Measurements from ENCODE around the gene KCNT2.

KCNT2 gene

DNA sequence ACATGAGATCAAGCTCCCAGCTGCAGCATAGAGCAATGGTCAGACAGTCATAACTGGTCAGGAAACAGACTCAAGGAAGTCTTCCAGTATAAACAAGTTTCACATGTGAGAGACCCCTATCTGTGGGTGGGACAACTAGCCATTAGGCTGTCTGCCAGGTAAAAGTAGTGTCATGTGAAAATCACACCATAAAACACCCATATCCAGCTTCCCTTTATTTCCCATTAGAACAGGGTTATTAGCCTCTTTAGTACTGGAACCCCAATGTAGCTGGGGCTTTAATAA, 426.7 kb downstream of the KCNT2 start:
- no peak overlapping the region for H3K9ac ChIP-seq (ENCODE audit: low read length)
- H4K20me1 ChIP-seq (ENCODE audit: insufficient read depth, low read length) = no peaks in the 10 kb centered on the region
- DNase-seq = no peak
- H3K36me3 ChIP-seq (replicated peaks; ENCODE audit: insufficient read depth, low read length) = no peaks in the 10 kb centered on the region
- no peaks in the 10 kb centered on the region for H3K27me3 ChIP-seq (replicated peaks; ENCODE audit: insufficient read depth, low read length)
- no peaks in the 10 kb centered on the region for H3K9me3 ChIP-seq (replicated peaks; ENCODE audit: insufficient read depth, low read length)
- no peak overlapping the region for H3K4me3 ChIP-seq (ENCODE audit: low read length)
- no peaks in the 10 kb centered on the region for H3F3A ChIP-seq (ENCODE audit: insufficient read depth, low read length)
- no peak overlapping the region for H3K27ac ChIP-seq (ENCODE audit: low read length)
- H2AFZ ChIP-seq (ENCODE audit: low read length) = no peak overlapping the region
- no peaks in the 10 kb centered on the region for H3K9me2 ChIP-seq (replicated peaks; ENCODE audit: insufficient read depth, low read length)
- no peaks in the 10 kb centered on the region for H3K79me2 ChIP-seq (ENCODE audit: low read length)
- no peak overlapping the region for H3K4me2 ChIP-seq (ENCODE audit: low read depth, low read length)
- TF ChIP-seq EZH2phosphoT487 (IDR thresholded peaks at IDR 0.05; ENCODE audit: low read length) (no peak), EZH2 (optimal IDR thresholded peaks at IDR 0.05; ENCODE audit: low read depth, low read length) (no peak)
- TF ChIP-seq, protein P1, sequence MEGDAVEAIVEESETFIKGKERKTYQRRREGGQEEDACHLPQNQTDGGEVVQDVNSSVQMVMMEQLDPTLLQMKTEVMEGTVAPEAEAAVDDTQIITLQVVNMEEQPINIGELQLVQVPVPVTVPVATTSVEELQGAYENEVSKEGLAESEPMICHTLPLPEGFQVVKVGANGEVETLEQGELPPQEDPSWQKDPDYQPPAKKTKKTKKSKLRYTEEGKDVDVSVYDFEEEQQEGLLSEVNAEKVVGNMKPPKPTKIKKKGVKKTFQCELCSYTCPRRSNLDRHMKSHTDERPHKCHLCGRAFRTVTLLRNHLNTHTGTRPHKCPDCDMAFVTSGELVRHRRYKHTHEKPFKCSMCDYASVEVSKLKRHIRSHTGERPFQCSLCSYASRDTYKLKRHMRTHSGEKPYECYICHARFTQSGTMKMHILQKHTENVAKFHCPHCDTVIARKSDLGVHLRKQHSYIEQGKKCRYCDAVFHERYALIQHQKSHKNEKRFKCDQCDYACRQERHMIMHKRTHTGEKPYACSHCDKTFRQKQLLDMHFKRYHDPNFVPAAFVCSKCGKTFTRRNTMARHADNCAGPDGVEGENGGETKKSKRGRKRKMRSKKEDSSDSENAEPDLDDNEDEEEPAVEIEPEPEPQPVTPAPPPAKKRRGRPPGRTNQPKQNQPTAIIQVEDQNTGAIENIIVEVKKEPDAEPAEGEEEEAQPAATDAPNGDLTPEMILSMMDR (IDR thresholded peaks at IDR 0.05; ENCODE audit: low read length) = no peak
- H3K4me1 ChIP-seq (ENCODE audit: low read length) = no peaks in the 10 kb centered on the region

DNA sequence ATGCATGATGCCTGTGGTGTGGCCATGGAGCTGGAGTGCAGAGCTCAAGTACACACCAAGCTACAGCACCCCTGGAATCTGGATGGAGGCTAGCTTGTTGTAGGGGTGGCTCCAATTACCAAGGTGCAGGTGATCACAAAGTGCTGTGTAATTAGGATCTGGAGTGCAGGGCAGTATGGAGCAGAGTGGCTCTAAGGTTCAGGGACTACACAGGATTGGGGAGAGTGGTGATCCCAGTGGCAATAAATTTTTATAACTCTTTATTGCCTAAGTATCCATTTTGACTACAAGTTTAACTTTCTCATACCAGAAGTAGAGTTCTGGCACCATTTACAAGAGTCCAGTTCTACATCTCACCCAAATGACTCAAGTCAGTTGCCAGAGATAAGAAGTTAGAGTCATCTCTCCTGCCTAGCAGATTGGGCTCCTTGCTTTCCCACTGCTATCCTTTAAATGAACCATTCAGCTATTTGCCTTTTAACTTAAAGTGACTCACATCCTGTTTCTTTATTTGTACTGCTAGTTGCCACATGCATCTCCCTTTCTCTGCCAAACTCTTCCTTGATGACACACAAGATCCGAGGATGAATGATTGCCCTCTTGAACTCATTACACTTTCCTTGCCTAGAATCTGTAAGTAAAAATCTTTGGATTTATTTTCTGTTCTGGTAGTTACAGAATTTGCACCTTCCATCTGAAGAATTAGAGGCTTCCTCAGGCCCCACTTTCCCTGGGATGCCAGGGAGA, 427.2 kb downstream of the KCNT2 start:
- Histone ChIP-seq H3K4me2 (ENCODE audit: low read depth, low read length) (no peak overlapping the region), H3K4me1 (ENCODE audit: low read length) (no peaks in the 10 kb centered on the region), H4K20me1 (ENCODE audit: insufficient read depth, low read length) (no peaks in the 10 kb centered on the region), H2AFZ (ENCODE audit: low read length) (no peak overlapping the region), H3K9me2 (replicated peaks; ENCODE audit: insufficient read depth, low read length) (no peaks in the 10 kb centered on the region), H3F3A (ENCODE audit: insufficient read depth, low read length) (no peaks in the 10 kb centered on the region), H3K79me2 (ENCODE audit: low read length) (no peaks in the 10 kb centered on the region), H3K27me3 (replicated peaks; ENCODE audit: insufficient read depth, low read length) (no peaks in the 10 kb centered on the region), H3K4me3 (ENCODE audit: low read length) (no peak overlapping the region), H3K9me3 (replicated peaks; ENCODE audit: insufficient read depth, low read length) (no peaks in the 10 kb centered on the region), H3K9ac (ENCODE audit: low read length) (no peak overlapping the region), H3K36me3 (replicated peaks; ENCODE audit: insufficient read depth, low read length) (no peaks in the 10 kb centered on the region), H3K27ac (ENCODE audit: low read length) (no peak overlapping the region)
- TF ChIP-seq EZH2phosphoT487 (IDR thresholded peaks at IDR 0.05; ENCODE audit: low read length) = no peak
- TF ChIP-seq EZH2 (optimal IDR thresholded peaks at IDR 0.05; ENCODE audit: low read depth, low read length) = no peak
- TF ChIP-seq, protein P1 (IDR thresholded peaks at IDR 0.05; ENCODE audit: low read length) = no peak
- DNase-seq = no peak

DNA sequence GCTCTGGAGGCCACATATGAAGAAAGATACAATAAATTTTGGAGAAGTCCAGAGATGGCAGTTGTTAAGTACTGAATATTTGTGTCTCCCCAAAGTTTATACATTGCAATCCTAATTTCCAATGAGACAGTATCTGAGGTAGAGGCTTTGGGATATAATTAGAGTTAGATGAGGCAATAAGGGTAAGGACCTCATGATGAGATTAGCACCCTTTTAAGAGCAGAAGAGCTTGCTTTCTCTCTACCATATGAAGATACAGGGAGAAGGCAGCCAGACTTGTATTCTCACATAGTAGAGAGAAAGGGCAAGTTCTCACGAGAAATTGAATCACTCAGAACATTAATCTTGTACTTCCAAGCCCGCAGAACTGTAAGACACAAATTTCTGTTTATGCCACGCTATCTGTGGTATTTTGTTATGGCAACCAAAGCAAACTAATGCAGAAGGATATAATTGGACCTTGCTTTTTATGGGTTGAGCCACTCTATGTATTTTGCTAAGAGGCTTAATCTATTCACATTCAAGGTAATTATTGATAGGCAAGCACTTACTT, 430.1 kb downstream of the KCNT2 start:
- Histone ChIP-seq H3K4me2 (ENCODE audit: low read depth, low read length) (no peak overlapping the region), H3F3A (ENCODE audit: insufficient read depth, low read length) (no peaks in the 10 kb centered on the region), H4K20me1 (ENCODE audit: insufficient read depth, low read length) (no peaks in the 10 kb centered on the region), H3K4me3 (ENCODE audit: low read length) (no peak overlapping the region), H3K9me2 (replicated peaks; ENCODE audit: insufficient read depth, low read length) (no peaks in the 10 kb centered on the region), H3K27me3 (replicated peaks; ENCODE audit: insufficient read depth, low read length) (no peaks in the 10 kb centered on the region), H2AFZ (ENCODE audit: low read length) (no peak overlapping the region), H3K4me1 (ENCODE audit: low read length) (no peaks in the 10 kb centered on the region), H3K9me3 (replicated peaks; ENCODE audit: insufficient read depth, low read length) (no peaks in the 10 kb centered on the region), H3K27ac (ENCODE audit: low read length) (no peak overlapping the region), H3K36me3 (replicated peaks; ENCODE audit: insufficient read depth, low read length) (no peaks in the 10 kb centered on the region), H3K9ac (ENCODE audit: low read length) (no peak overlapping the region), H3K79me2 (ENCODE audit: low read length) (no peaks in the 10 kb centered on the region)
- no peak for DNase-seq
- TF ChIP-seq, protein P1 (IDR thresholded peaks at IDR 0.05; ENCODE audit: low read length) = no peak
